ENCODE measurements around the gene KANTR. TPM values are rescaled to one million over a fixed set of nuclear protein-coding genes. Genes with fewer than 3 reads are reported as not detected.

Gene KANTR
- total RNA-seq, 1 experiment from 2014 or later, result 7.7 TPM

GRCh38 chrX:53114864-53115549, 21.1 kb downstream of the KANTR start:
- Mint-ChIP-seq H3K9me3 (peaks cover 56 to 57% of the 10 kb centered on the region in 2 experiments), H3K4me1 (peaks cover 3 to 4% of the 10 kb centered on the region in 2 experiments; a peak in 1 of 4 replicates), H3K27me3 (ENCODE audit: low read depth) (no peaks in the 10 kb centered on the region), H3K4me3 (no peak overlapping the region), H3K27ac (no peak overlapping the region), H3K36me3 (ENCODE audit: insufficient read depth in 1 of 3, low read depth in 3 of 3) (peaks cover 6 to 22% (median 18%) of the 10 kb centered on the region in 3 experiments; a peak in 4 of 7 replicates)
- Histone ChIP-seq H3K4me1 (ENCODE audit: insufficient read depth, low read length) (no peaks in the 10 kb centered on the region), H3K79me1 (ENCODE audit: insufficient read depth, low read depth, low read length, poor library complexity, severe bottlenecking) (no peaks in the 10 kb centered on the region), H3T11ph (ENCODE audit: low read length) (no peak overlapping the region), H3K23ac (ENCODE audit: insufficient read length, low read depth, low read length) (no peak overlapping the region), H3K27me3 (ENCODE audit: insufficient read depth, low read length) (no peaks in the 10 kb centered on the region), H2BK20ac (ENCODE audit: low read depth, low read length, poor library complexity, severe bottlenecking) (no peak overlapping the region), H3K4ac (ENCODE audit: low read depth, low read length) (no peak overlapping the region), H3K56ac (ENCODE audit: insufficient read length, low read depth, low read length) (no peak overlapping the region), H2BK15ac (ENCODE audit: low read depth, low read length) (no peak overlapping the region), H4K8ac (replicated peaks; ENCODE audit: insufficient read length, low read depth, low read length) (no peak overlapping the region), H2BK5ac (ENCODE audit: insufficient read length, low read length) (no peak overlapping the region), H2AFZ (ENCODE audit: low read length) (no peak overlapping the region), H4K20me1 (ENCODE audit: control insufficient read depth, insufficient read depth, insufficient read length) (no peaks in the 10 kb centered on the region), H4K5ac (ENCODE audit: insufficient read length, low read depth, low read length) (no peak overlapping the region), H4K91ac (ENCODE audit: insufficient read length, low read depth, low read length) (no peak overlapping the region), H3K79me2 (ENCODE audit: insufficient read depth, low read length) (no peaks in the 10 kb centered on the region), H3K23me2 (ENCODE audit: insufficient read length, low read depth, low read length, poor library complexity, severe bottlenecking) (no peaks in the 10 kb centered on the region), H3K9ac (ENCODE audit: extremely low read depth, insufficient read length, low read length) (no peak overlapping the region), H2BK12ac (ENCODE audit: insufficient read length, low read depth, low read length) (no peak overlapping the region), H3K14ac (ENCODE audit: insufficient read depth, low read length) (no peak overlapping the region; the same call in 1 of the 2 replicates), H3K18ac (ENCODE audit: insufficient read length, low read depth, low read length) (no peak overlapping the region), H2BK120ac (ENCODE audit: low read depth, low read length, poor library complexity, severe bottlenecking) (no peak overlapping the region), H3K4me2 (ENCODE audit: insufficient read depth, insufficient read length, low read length) (no peak overlapping the region), H3K27ac (ENCODE audit: insufficient read length, low read depth, low read length) (no peak overlapping the region), H2AK5ac (ENCODE audit: insufficient read length, low read length) (no peak overlapping the region), H3K9me3 (ENCODE audit: control insufficient read depth, low read depth, low read length) (peaks cover 51% of the 10 kb centered on the region)
- no peak for DNase-seq
- TF ChIP-seq, protein P1, sequence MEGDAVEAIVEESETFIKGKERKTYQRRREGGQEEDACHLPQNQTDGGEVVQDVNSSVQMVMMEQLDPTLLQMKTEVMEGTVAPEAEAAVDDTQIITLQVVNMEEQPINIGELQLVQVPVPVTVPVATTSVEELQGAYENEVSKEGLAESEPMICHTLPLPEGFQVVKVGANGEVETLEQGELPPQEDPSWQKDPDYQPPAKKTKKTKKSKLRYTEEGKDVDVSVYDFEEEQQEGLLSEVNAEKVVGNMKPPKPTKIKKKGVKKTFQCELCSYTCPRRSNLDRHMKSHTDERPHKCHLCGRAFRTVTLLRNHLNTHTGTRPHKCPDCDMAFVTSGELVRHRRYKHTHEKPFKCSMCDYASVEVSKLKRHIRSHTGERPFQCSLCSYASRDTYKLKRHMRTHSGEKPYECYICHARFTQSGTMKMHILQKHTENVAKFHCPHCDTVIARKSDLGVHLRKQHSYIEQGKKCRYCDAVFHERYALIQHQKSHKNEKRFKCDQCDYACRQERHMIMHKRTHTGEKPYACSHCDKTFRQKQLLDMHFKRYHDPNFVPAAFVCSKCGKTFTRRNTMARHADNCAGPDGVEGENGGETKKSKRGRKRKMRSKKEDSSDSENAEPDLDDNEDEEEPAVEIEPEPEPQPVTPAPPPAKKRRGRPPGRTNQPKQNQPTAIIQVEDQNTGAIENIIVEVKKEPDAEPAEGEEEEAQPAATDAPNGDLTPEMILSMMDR (conservative IDR thresholded peaks at IDR 0.05), result no peak
- WGBS (ENCODE audit: extremely low coverage, insufficient read length, low lambda C conversion rate), result no CpG with 5 or more reads among the region's 6 CpGs

All from H9 (cell line).